NCI-H1694 treated with DMSO at 0.1 percent for 48 hours (cell line): ENCODE measurements around the gene CAMK1D.

Experiments used
- DNase-seq: peaks from one replicate; lab custom pipeline; 2025; lab: John Stamatoyannopoulos, UW

CAMK1D gene

DNA sequence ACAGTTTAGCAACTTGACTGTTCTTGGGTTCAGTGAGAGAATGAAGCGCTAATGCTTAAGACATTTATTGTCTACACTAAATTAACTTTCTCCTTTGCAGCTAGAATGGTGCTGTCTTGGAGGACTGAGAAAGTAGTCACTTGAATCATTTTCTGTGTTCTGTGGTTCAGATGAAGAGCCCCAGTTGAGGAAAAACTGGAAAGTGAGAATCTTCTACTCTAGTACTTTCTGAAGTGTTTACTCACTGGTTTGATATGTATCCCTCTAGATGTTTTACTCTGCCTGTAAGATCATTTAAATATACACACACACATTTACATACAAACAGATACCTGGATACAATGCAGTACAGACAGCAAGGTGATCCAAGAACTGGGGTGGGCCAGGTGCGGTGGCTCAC is 308.1 kb downstream of the CAMK1D start:
- no peak for DNase-seq

DNA sequence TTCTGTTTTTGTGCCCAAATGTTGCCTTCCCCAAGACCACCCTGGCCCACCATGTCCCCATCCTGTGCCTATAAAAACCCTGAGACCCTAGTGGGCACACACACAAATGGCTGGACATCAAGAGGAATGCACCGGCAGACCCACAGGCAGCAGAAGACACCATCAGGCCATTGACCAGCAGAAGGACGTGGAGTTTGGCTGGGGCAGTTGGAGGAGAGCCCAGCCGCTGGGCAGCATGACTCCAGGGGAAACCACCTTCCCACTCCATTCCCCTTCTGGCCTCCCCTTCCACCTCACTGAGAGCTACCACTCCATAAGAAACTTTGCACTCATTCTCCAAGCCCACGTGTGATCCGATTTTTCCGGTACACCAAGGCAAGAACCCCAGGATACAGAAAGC is 309.2 kb downstream of the CAMK1D start:
- no peak for DNase-seq

DNA sequence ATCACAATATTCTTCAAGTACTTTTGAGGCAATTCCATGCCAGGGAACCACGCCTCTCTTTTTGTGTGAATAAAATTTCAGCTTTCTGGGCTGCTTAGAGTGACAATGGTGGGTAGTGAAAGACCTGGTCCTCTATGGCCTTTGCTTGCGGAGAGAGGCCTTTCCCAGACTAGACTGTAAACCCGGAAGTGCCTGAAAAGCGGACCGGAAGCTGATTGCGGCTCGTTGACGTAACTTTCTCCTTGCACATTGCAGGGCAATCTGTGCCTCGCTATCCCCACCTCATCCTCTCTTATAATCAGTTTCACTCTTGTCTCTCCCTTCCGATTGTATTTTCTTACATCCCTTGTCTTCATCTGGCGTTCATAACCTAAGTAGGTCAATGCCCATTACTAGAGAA is 310.4 kb downstream of the CAMK1D start:
- DNase-seq = no peak

DNA sequence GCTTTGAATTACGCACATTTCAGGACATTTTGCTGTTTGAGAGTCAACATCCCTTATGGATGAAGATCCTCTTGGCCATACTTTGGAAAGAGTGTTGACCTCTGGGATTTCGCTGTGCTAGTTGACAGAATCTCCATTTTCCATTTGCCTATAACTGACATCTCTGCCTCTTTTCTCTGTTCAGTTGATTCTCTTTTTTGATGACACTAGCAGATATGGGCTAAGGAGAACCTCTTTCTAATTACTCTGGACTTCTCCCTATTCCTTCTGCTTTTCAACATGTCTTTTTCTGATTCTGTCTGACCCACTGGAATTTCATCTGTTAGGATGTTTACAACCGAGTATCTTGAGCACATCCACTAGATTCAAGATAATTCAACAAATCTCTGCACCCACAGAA is 311.5 kb downstream of the CAMK1D start:
- no peak for DNase-seq

DNA sequence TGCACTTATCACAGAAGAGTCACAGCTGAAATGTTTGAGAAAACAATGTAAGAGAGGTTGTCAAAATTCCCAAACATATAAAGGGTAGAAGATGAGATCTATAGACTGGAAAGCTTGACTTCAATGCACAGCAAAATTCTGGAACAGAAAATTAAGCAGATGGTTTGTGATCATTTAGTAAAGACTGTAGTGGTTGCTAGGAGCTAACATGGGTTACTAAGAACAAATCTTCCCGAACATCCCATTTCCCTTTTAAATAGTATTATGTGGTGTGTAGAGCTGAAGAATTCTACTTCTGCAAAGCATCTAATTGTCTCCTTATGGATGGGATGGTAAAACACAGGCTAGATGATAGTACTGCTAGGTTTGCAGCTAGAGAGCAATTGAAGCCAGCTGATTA is 312.3 kb downstream of the CAMK1D start:
- DNase-seq = peak; percentile 15

DNA sequence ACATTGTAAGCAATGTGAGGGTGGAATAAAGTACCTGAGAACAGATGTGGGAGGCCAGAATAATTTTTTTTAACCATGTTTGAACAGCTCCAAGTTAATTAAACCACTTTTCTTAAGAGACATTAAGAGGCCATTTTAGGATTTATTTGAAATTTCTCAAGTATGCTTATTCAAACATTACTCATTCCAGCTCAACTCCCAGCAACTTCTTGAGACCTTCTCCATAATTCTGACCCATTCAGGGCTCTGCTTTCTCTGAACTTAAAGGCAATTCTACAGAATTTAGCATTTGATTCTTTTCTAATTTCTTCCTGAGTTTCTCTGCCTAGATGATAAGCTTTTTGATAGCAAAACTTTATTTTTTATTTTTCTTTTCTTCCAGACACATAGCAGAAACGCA is 314.5 kb downstream of the CAMK1D start:
- DNase-seq = no peak

DNA sequence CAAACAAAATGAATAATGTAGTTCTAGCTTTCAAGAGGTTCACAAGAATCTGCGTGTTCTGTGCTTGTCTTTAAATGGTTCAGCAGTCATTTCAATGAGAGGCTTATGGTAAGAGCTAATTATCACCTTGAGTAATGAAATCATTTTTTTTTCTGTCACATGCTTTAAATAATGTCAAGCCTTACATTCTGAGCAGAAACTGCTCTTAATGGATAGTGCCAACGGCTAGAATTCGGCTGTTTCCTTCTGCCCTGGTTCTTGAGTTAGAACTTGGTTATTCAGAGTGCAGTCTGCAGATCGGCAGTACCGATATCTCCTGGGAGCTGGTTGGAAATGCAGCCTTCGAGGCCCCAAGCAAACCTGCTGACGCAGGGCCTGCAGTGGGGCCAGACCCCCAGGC is 316.2 kb downstream of the CAMK1D start:
- DNase-seq = no peak

DNA sequence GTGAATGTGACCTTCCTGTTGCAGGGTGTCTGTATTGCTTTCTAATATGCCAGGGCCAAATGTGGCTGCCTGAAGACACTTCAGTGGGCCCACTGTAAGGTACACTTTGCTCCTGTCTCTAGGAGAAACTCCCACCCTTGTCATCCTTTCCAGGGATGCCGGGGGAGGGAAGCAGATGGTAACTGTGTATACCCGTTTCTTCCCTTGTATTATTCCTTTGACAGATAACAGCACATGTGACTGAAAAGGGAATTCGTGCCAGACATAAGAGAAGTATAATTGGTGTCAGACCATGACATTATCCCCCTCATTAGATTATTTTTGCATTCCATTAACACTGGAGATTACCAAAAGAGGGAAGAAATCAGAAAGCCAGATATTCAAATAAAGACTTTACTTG is 317.7 kb downstream of the CAMK1D start:
- DNase-seq = no peak

DNA sequence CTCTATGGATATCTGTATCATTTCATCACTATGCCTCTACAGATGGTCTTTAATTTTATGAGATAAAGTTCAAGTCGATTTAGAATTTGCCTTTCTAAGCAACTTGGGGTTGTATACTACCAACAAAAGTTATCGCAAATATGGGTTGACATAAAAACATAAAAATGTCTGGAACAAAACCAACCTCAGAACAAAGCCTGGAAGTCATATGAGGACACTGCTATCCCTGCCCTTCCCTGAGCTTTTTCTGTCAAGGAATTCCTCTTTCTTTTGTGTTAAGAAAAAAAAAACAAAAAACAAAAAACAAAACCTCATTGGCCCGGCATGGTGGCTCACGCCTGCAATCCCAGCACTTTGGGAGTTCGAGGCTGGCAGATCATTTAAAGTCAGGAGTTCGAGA is 319.3 kb downstream of the CAMK1D start:
- DNase-seq = no peak

DNA sequence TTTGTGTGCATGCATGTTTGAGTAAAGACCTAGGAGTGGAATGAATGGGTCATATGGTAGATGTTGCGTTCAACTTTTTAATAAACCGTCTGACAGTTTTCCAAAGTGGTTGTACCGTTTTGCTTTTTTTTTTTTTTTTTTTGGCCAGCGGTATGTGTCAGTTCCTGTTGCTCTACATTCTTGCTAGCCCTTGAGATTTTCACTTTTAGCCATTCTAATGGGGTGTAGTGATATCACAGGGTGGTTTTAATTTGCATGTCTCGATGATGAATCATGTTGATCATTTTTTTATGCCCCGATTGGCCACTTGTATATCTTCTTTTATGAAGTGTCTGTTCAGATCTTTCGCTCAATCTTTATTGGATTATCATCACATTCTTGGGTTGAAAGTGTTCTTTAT is 320.7 kb downstream of the CAMK1D start:
- DNase-seq = no peak

DNA sequence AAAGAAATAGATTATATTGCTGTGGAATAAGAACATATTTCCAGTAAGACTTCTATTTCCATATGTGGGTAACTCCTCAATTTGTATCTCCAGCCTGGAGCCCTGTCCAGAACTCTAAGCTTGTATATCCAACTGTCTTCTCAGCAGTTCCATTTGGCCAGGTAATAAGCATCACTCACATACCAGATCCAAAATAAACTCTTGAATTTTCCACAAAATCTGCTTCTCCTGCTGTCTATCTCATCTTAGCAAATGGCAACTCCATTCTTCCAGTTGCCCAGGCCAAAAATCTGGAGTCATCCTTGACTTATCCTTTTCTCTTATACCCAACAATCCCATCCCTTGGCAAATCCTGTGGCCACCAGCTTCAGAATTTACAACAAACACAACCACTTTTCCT is 325.8 kb downstream of the CAMK1D start:
- DNase-seq = no peak

DNA sequence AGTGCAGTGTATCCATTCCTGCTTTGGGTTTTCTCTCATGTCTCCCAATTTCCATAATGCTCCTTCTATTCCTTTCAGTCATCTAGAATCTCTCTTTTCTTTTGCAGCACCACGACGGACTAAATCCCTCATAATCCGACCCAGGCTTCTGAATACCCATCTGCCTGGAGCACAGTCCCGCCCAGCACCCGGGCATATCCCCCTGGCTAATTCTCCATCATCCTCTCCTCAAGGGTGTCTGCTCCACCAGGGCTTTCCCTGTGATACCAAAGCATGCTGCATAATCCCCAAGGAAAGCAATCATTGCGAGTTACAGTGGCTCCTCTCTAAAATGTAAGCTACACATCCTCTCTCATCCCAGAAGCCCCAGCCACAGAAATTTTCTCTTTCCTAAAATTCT is 330.3 kb downstream of the CAMK1D start:
- DNase-seq = no peak

DNA sequence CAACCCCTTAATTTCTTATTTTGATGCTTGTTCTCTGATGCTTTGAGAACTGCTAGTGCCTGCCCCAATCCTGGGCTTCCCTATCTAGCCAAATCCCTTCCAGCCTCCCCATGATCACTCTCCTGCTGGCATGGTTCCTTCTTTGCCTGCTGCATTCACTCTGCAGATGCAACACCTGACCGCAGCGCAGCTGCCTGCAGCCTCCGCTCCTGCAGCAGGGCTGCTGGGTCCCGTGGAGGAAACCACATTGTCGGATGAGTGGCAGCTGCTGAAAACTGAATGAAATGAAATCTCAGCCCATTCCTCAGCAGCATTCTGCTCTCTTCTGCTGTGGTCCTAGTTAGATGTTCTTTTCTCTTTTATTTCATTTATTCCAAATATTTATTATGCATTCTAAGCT is 331.9 kb downstream of the CAMK1D start:
- DNase-seq = no peak

DNA sequence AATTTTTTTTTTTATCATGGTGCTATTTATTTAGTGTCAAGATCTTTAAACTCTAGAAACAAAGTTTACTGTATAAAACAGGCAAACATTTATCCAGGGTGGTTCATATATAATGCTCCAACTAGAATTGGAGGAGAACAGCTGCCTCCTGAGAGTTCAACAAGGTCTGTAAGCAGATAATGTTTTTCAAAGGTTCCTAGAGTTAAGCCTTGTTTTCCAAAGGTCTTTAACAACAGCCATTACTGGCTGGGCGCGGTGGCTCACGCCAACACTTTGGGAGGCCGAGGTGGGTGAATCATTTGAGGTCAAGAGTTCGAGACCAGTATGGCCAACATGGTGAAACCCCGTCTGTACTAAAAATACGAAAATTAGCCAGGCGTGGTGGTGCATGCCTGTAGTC is 335.4 kb downstream of the CAMK1D start:
- DNase-seq = no peak

DNA sequence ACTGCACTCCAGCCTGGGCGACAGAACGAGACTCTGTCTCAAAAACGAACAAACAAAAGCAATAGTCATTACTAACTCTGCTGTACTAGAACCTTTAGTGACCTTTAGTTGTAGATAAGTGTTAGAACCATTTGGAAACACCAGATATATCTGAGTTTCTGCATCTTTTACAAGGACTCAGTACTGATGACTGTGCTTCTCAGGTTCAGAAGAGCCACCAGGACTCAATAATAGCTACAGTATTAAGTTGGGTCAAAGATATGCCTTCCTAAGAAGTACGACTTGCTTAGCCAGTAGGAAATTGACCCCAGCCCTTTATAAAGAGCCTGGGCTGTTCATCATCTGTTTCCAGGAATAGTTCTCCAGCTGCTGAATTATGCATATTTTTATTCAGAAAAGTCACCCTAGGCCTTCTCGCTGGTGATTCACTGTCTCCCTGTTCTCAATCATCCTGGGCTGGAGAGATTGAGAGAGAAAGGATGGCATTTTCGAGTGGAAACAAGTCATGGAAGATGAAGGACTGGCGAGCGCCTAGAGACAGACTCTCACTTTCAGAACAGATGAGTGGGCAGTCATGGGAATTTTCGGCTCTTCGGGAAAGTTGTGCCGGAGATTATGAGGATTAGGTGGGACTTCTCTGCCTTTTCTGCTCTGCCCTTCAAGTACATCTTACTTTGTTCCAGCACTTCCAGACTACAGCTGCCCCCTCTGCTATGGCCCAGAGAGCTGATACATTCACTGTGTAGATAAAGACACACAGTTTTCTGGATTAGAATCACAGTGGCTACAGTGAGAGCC is 336.1 kb downstream of the CAMK1D start:
- DNase-seq = no peak

DNA sequence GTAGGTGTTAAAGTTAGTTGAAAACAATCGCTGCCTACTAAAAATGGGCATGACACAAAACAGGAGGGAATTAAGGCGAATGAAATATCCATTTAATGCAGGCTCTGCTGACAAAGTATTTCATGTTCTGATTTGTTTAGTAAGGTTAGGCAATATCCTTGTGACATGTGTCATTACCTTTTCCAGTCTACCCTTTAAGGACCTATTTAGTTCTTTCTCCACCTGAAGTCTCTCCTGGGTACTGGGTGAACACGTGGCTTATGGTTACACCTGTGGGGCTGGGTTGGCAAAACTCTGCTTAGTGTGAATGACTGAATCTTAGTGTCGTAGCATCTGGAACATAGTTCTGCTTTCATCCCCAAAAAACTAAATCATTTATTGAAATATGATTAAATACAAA is 338.6 kb downstream of the CAMK1D start:
- DNase-seq = no peak

DNA sequence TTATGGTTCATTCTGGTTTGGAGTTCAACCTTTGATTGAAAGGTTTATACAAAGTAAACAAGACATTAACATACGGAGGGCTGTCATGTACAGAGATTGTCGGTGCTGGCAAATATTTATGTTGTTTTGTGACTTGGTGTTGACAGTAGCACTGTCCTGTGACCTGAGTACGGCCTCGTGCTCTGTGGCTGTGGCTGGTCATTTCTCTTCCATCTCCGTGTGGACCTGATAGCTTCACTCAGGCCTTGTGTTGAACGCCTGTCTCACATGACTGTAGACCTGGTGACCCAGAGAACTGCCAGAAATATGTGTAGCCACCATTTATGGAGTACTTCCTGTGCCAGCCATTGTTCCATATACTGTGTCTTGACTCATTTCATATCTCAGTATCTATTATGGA is 340.5 kb downstream of the CAMK1D start:
- no peak for DNase-seq

DNA sequence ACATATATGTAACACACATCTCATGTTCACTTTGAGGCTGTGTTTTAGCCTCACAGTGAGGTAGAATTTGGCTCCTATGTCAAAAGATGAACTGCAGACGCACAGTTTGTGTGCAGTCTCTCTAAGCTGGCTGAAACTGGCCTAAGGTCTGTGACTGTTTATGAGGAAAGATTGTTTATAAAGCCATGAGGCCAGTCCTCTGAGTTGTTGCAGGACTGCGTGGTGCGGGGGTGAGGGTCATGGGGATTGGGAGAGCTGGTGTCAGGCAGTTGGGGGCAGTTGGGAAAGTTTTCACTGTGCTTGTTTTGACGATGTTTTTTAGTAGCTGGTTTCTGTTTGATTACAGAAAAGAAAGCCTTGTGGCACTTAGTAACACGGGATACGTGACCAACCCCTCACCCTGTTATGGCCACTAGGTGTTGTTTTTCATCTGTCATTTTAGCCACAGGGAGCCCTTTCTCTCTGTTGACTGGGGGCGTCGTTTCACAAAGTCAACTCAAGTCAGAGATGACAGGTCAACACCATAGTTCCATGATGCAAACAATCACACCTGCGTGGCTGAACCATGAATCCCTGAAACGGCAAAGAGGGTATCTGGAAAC is 341.3 kb downstream of the CAMK1D start:
- no peak for DNase-seq

DNA sequence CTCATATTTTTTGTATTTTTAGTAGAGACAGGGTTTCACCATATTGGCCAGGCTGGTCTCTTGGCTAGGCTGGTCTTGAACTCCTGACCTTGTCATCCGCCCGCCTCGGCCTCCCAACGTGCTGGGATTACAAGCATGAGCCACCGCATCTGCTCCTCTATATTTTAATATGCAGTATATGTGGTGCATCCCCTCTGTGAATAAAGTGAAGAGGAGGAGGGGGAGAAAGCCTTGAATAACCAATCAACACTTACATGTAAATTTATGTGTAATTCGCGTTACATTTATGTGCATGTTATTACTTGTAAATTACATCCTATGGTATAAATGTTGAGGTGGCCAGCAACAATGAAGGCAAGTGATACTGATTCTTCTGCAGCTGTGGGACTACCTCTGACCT is 342.2 kb downstream of the CAMK1D start:
- DNase-seq = no peak

DNA sequence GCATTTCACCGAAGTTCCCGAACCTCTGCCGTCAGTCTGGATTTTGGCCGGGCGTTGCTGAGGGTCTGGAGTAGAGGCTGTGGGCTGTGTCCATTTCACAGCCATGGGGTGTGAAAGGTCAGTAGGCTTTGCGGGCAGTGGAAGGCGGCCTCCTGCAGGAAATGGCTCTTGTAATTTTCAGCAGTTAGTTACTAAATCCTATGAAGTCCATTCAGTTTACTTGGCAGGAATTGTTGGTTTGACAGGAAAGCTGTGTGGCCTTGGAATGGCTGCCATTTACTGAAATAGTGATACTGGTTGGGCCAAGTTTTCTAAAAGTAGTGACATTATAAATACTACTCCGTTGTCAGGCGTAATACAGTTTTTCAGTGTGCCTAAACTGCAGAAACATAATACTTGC is 348.4 kb downstream of the CAMK1D start:
- no peak for DNase-seq

DNA sequence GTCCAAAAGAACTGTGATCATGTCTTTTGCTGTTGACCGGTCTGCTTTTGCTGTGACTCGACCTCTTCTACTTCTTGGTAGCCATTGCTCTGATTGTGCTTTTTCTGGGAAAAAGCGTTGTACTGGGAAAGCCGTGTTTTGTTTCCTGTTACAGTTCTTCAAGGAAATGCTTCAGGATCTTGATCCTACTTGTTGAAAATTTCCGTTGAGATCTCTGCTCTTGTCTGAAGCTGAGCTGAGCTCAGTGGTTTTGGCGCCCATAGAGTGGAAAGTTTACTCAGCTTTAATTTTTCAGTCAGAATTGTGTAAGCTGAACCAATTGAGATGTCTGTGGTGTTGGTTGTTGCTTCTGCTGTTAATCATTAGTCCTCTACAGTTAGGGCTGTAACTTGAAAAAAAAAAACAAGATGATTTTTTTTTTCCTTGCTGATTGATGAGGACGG is 349.9 kb downstream of the CAMK1D start:
- DNase-seq = no peak

DNA sequence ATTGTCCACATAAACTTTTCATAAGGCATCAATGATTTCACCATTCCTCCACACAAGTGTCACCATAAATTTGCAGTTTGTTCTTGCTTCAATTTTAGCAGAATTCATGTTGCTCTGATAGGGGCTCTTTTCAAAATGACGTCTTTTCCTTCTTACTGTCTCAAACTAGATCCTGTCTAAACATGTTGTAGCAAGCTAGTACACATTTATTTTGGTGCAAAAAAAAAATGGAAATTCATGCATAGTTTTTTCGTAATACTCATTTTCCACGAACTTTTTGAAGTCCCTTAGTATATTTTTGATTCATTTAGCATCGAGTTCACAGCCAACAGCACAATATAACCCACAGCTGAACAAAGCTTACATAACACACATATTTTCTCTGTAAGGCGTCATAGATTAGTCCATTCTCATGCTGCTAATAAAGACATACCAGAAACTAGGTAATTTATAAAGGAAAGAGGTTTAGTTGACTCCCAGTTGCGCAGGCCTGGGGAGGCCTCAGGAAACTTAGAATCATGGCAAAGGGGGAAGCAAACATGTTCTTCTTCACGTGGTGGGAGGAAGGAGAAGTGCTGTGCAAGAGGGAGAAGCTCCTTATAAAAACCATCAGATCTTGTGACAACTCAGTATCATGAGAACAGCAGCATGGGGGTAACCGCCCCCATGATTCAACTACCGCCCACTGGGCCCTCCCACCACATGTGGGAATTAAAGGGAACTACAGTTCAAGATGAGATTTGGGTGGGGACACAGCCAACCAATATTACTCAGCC is 350.6 kb downstream of the CAMK1D start:
- no peak for DNase-seq

DNA sequence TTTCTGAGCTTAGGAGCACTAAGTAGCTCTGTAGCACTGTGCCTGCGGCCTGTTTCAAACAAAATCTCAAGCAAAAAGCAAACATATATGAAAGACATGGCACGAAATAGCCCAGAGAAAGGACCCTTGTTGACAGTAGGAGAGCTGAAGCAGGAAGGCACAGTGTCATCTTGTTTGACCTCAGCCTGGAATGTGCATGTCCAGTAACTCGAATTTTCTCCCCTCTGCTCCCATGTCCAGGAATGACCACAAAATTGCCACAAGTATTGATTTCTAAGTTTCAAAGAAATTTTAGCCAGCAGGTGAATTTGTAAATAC is 351.2 kb downstream of the CAMK1D start:
- no peak for DNase-seq
